Measurements from ENCODE around the gene ARHGAP5. TPM values are rescaled to one million over a fixed set of nuclear protein-coding genes. Genes with fewer than 3 reads are reported as not detected.

Gene ARHGAP5
- total RNA-seq, 1 donor from 2014 or later, result 192 TPM

- intact Hi-C loops (cut with DNase I), result loop anchor here (5.0 kb wide), 1 partner anchor 48 kb away; no protein-coding TSS in a partner anchor
- DNase-seq (no peak), ATAC-seq (ENCODE audit: poor library complexity) (no peak)
Measured at GRCh38 chr14:32200368-32201192, 123.5 kb downstream of the ARHGAP5 start.

- DNase-seq, result peak; percentile 89
- intact Hi-C loops (cut with DNase I), result loop anchor here (5.0 kb wide), 1 partner anchor 49 kb away; no protein-coding TSS in a partner anchor
- peak; percentile 87 for ATAC-seq (ENCODE audit: poor library complexity)
Measured at GRCh38 chr14:32201193-32201815, 124.2 kb downstream of the ARHGAP5 start.

GRCh38 chr14:32201816-32202490, 124.8 kb downstream of the ARHGAP5 start, which contains the start of gene RNU6-7:
Gene RNU6-7, plus strand, starts transcription at chr14:32202045.
- DNase-seq, result no peak
- intact Hi-C loops (cut with DNase I), result loop anchor here (5.0 kb wide), 1 partner anchor 50 kb away; no protein-coding TSS in a partner anchor
- peak; percentile 4 for ATAC-seq (ENCODE audit: poor library complexity)

- intact Hi-C loops (cut with DNase I), result loop anchor here (5.0 kb wide), 1 partner anchor 50 kb away; no protein-coding TSS in a partner anchor
- no peak for DNase-seq
- ATAC-seq (ENCODE audit: poor library complexity), result no peak
Measured at GRCh38 chr14:32202491-32202997, 125.4 kb downstream of the ARHGAP5 start.

- DNase-seq (peak; percentile 91), ATAC-seq (ENCODE audit: poor library complexity) (peak; percentile 94)
- intact Hi-C loops (cut with DNase I), result loop anchor here (5.0 kb wide), 1 partner anchor 51 kb away; no protein-coding TSS in a partner anchor
Measured at GRCh38 chr14:32202998-32203882, 126.1 kb downstream of the ARHGAP5 start, which contains the start of gene RNU6-8. Gene RNU6-8, minus strand, starts transcription at chr14:32203269.

GRCh38 chr14:32203928-32204357, 126.8 kb downstream of the ARHGAP5 start:
- peak; percentile 31 for ATAC-seq (ENCODE audit: poor library complexity)
- intact Hi-C loops (cut with DNase I), result loop anchor here (5.0 kb wide), 1 partner anchor 52 kb away; no protein-coding TSS in a partner anchor
- no peak for DNase-seq

- no peak for ATAC-seq (ENCODE audit: poor library complexity)
- DNase-seq, result no peak
- intact Hi-C loops (cut with DNase I), result no loop called here
Measured at GRCh38 chr14:32205554-32205953, 128.4 kb downstream of the ARHGAP5 start.

- intact Hi-C loops (cut with DNase I), result no loop called here
- DNase-seq (no peak), ATAC-seq (ENCODE audit: poor library complexity) (no peak)
Measured at GRCh38 chr14:32205984-32206383, 128.9 kb downstream of the ARHGAP5 start.

- DNase-seq (no peak), ATAC-seq (ENCODE audit: poor library complexity) (no peak)
- intact Hi-C loops (cut with DNase I), result no loop called here
Measured at GRCh38 chr14:32206552-32206951, 129.4 kb downstream of the ARHGAP5 start.

GRCh38 chr14:32208490-32208889, 131.4 kb downstream of the ARHGAP5 start:
- intact Hi-C loops (cut with DNase I), result no loop called here
- ATAC-seq (ENCODE audit: poor library complexity), result no peak
- no peak for DNase-seq

Other genes starting within 250 kb of the ARHGAP5 start
- not detected for gene RNU6-7, start 124.7 kb downstream of the ARHGAP5 start, total RNA-seq
- gene RNU6-8, start 126.0 kb downstream of the ARHGAP5 start, total RNA-seq, result not detected